ENCODE data around the gene DZIP1.

DNA sequence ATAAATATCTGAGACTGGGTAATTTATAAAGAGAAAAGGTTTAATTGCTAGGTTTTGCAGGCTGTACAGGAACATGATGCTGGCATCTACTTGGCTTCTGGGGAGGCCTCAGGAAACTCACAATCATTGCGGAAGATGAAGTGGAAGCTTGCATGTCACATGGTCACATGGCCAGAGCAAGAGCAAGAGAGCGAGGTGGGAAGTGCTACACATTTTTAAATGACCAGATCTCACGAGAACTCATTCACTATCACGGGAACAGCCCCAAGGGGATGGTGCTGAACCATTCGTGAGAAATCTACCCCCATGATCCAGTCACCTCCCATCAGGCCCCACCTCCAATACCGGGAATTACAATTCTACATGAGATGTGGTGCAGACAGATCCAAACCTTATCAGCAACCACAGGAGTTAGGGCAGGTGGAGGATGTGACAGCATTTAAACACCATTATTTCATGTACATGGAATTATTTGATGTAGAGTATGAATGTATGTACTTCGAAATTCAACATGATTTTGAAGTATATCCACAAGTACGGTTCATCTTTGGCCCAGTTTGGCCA lies 102.5 kb downstream of the DZIP1 start:
- TF ChIP-seq, protein P1, sequence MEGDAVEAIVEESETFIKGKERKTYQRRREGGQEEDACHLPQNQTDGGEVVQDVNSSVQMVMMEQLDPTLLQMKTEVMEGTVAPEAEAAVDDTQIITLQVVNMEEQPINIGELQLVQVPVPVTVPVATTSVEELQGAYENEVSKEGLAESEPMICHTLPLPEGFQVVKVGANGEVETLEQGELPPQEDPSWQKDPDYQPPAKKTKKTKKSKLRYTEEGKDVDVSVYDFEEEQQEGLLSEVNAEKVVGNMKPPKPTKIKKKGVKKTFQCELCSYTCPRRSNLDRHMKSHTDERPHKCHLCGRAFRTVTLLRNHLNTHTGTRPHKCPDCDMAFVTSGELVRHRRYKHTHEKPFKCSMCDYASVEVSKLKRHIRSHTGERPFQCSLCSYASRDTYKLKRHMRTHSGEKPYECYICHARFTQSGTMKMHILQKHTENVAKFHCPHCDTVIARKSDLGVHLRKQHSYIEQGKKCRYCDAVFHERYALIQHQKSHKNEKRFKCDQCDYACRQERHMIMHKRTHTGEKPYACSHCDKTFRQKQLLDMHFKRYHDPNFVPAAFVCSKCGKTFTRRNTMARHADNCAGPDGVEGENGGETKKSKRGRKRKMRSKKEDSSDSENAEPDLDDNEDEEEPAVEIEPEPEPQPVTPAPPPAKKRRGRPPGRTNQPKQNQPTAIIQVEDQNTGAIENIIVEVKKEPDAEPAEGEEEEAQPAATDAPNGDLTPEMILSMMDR (IDR thresholded peaks at IDR 0.05), result no peak
- no peak for TF ChIP-seq EZH2 (IDR thresholded peaks at IDR 0.05; ENCODE audit: borderline replicate concordance, insufficient read depth, low read depth, low read length, poor library complexity, severe bottlenecking)
